ENCODE data around the gene EXOC3L2. TPM values are rescaled to one million over a fixed set of nuclear protein-coding genes. Genes with fewer than 3 reads are reported as not detected.

EXOC3L2 gene
- total RNA-seq, 1 experiment from 2014 or later = not detected

DNA sequence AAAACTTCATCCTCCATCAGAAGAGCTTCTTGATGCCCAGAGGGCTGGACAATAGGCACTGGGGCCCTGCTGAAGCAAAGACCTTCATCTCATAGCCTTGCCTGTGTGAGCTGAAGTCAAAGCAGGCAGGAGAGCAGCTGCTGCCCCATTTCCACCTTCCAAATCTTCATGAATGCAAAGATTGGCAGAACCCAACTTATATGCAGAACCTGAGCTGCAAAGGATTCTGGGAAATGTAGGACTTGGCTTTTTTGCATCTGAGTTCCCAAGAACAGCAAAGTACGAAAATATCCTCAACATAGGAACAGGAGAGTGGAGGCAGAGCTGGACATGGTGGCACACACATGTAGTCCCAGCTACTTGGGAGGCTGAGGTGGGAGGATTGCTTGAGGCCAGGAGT, 46.6 kb upstream of the EXOC3L2 start:
- ChIA-PET CTCF (no interaction called here), POLR2A (ENCODE audit: unreplicated experiment) (no interaction called here)
- no peaks in the 10 kb centered on the region for H3K4me1 ChIP-seq (ENCODE audit: insufficient read depth, low read length)
- no peak overlapping the region for H3K4me3 ChIP-seq (ENCODE audit: low read length)
- H3K9me2 ChIP-seq (replicated peaks; ENCODE audit: low read length) = no peaks in the 10 kb centered on the region
- no peak overlapping the region for H3K27ac ChIP-seq (ENCODE audit: low read length)
- H3F3A ChIP-seq (ENCODE audit: low read length, unreplicated experiment) = no peaks in the 10 kb centered on the region
- no peaks in the 10 kb centered on the region for H4K20me1 ChIP-seq (ENCODE audit: low read length)
- H3K36me3 ChIP-seq (ENCODE audit: low read depth, low read length) = no peaks in the 10 kb centered on the region
- no peak for TF ChIP-seq EZH2 (IDR thresholded peaks at IDR 0.05; ENCODE audit: low read length, unreplicated experiment)
- no peak for TF ChIP-seq EZH2phosphoT487 (IDR thresholded peaks at IDR 0.05; ENCODE audit: borderline replicate concordance, low read length)
- no peak for TF ChIP-seq CTCF (conservative IDR thresholded peaks at IDR 0.05; ENCODE audit: low read depth, low read length)
- no peaks in the 10 kb centered on the region for H3K27me3 ChIP-seq (ENCODE audit: low read length)
- no peaks in the 10 kb centered on the region for H3K79me2 ChIP-seq (ENCODE audit: low read length)
- intact Hi-C loops (cut with micrococcal nuclease) = no loop called here
- no TSS peak for BruUV-seq (replicated peaks)
- H3K4me2 ChIP-seq (ENCODE audit: low read length) = no peak overlapping the region
- no peak overlapping the region for H3K9ac ChIP-seq (ENCODE audit: low read length)
- ATAC-seq (no peak), DNase-seq (no peak)
- no peaks in the 10 kb centered on the region for H3K9me3 ChIP-seq (ENCODE audit: low read length)
- no peak overlapping the region for H2AFZ ChIP-seq (ENCODE audit: low read length)

GRCh38 chr19:45290381-45290931, 45.2 kb upstream of the EXOC3L2 start:
- Histone ChIP-seq H3K4me3 (ENCODE audit: low read length) (no peak overlapping the region), H2AFZ (ENCODE audit: low read length) (no peak overlapping the region), H3K27me3 (ENCODE audit: low read length) (no peaks in the 10 kb centered on the region), H3K4me1 (ENCODE audit: insufficient read depth, low read length) (no peaks in the 10 kb centered on the region), H3K79me2 (ENCODE audit: low read length) (no peaks in the 10 kb centered on the region), H3K36me3 (ENCODE audit: low read depth, low read length) (no peaks in the 10 kb centered on the region), H3F3A (ENCODE audit: low read length, unreplicated experiment) (no peaks in the 10 kb centered on the region), H3K9me2 (replicated peaks; ENCODE audit: low read length) (no peaks in the 10 kb centered on the region), H4K20me1 (ENCODE audit: low read length) (no peaks in the 10 kb centered on the region), H3K27ac (ENCODE audit: low read length) (no peak overlapping the region), H3K4me2 (ENCODE audit: low read length) (no peak overlapping the region), H3K9me3 (ENCODE audit: low read length) (no peaks in the 10 kb centered on the region), H3K9ac (ENCODE audit: low read length) (no peak overlapping the region)
- BruUV-seq (replicated peaks) = no TSS peak
- ChIA-PET CTCF (no interaction called here), POLR2A (ENCODE audit: unreplicated experiment) (no interaction called here)
- intact Hi-C loops (cut with micrococcal nuclease) = no loop called here
- DNase-seq (no peak), ATAC-seq (no peak)
- TF ChIP-seq EZH2phosphoT487 (IDR thresholded peaks at IDR 0.05; ENCODE audit: borderline replicate concordance, low read length) = no peak
- no peak for TF ChIP-seq EZH2 (IDR thresholded peaks at IDR 0.05; ENCODE audit: low read length, unreplicated experiment)
- TF ChIP-seq CTCF (conservative IDR thresholded peaks at IDR 0.05; ENCODE audit: low read depth, low read length) = no peak

- no peak for TF ChIP-seq CTCF (conservative IDR thresholded peaks at IDR 0.05; ENCODE audit: low read depth, low read length)
- no peak for TF ChIP-seq EZH2phosphoT487 (IDR thresholded peaks at IDR 0.05; ENCODE audit: borderline replicate concordance, low read length)
- TF ChIP-seq EZH2 (IDR thresholded peaks at IDR 0.05; ENCODE audit: low read length, unreplicated experiment) = no peak
- POLR2A ChIA-PET (ENCODE audit: unreplicated experiment) = no interaction called here
- Histone ChIP-seq H3K27ac (ENCODE audit: low read length) (no peak overlapping the region), H3K4me1 (ENCODE audit: insufficient read depth, low read length) (no peaks in the 10 kb centered on the region), H3F3A (ENCODE audit: low read length, unreplicated experiment) (no peaks in the 10 kb centered on the region), H3K9me3 (ENCODE audit: low read length) (no peaks in the 10 kb centered on the region), H3K79me2 (ENCODE audit: low read length) (no peaks in the 10 kb centered on the region), H3K9ac (ENCODE audit: low read length) (no peak overlapping the region), H3K4me2 (ENCODE audit: low read length) (no peak overlapping the region), H3K36me3 (ENCODE audit: low read depth, low read length) (0 out of 2 replicates have a peak, but pooled peaks cover 3% of the 10 kb centered on the region), H3K4me3 (ENCODE audit: low read length) (no peak overlapping the region), H3K27me3 (ENCODE audit: low read length) (no peaks in the 10 kb centered on the region), H4K20me1 (ENCODE audit: low read length) (no peaks in the 10 kb centered on the region), H2AFZ (ENCODE audit: low read length) (no peak overlapping the region), H3K9me2 (replicated peaks; ENCODE audit: low read length) (no peaks in the 10 kb centered on the region)
- DNase-seq (no peak), ATAC-seq (no peak)
- intact Hi-C loops (cut with micrococcal nuclease) = no loop called here
- no TSS peak for BruUV-seq (replicated peaks)
- CTCF ChIA-PET = no interaction called here
Observed at GRCh38 chr19:45283443-45284033, 38.3 kb upstream of the EXOC3L2 start.
